Amygdala (tissue), 56 donors: ENCODE results near the gene CDC42EP3.

ENCODE experiments used
- DNase-seq, 56 donors: peaks; one replicate each; lab custom pipeline; 2025; lab: John Stamatoyannopoulos, UW

The CDC42EP3 gene

DNA sequence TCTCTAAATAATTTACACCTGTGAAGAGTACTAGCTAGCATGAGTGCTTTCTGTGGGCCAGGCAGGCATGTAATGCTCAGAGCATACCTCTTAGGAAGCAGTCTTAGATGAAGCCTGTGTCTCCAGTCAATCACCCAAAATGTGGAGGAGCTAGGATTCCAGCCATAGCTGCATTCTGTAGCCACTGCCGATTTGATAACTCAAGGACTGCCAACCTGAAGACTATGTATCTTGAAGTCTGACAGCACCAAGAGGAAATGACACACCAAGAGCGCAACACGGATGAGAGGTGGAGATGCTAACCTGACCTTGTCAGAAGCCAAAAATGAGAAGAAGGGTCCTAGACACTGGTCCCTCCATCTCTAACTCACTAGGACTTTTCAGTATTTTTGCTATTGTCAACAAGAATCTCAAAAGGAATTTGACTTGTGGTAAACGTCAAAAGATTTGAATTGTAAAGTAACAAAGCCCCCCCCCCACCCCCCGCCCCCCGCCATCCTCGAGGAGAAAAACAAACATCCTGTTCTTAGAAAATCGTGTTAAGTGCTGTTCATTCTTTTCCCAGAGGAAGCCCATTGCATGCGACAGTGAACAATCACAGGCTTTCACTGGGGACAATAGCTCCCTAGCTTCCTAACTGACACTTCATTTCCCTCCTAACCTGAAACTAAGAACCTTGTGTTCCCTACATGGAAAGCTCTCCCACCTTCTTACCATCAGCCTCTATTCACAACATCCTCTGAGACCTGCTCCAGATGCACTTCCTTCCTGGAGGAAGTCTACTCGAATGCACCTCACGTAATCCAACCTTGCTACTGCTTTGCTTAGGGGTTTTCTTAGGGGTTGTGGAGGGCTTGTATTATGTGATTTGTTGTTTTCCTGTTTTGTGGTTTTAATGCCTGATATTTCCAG, 14.7 kb downstream of the CDC42EP3 start:
- DNase-seq, result no peak

DNA sequence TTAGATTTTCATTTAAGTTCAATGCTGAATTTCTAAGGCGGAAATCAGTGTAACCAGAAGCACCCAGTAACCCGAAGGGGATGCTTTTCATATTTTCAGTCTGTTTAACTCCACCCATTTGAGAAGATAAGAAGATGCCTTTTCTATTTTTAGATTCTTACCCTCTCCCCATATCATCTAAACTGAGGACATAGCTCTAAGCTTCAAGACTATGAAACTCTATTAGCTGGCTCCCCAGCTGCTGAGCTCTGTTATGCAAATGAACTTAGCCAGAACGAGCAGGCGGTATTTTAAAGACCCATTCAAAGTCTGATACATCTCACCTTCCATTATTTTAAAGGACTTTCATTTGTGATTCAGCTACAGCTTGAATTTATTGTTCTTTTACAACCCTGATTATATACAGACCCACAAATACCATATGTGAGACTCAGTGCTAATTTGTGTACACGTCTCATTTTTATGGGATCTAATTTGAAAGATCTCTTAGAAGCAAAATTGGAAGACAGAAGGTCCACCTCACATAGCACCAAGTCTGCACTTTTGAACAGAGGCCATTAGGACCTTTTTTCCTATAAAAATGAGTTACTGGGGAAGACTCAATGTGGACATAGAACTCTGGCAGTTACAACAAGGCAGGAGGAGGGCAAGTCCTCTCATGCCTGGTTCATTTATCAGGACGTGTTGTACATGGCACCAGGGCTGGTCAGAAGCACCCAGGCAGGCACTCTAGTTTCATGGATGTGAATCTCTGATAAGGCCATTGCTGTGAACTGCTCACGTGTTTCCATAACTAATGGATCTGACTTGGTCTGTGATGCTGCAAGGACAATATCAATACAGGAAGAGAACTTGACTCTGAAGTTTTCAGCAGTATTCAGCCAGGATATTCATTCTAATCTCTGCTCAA, 16.3 kb downstream of the CDC42EP3 start:
- no peak for DNase-seq

DNA sequence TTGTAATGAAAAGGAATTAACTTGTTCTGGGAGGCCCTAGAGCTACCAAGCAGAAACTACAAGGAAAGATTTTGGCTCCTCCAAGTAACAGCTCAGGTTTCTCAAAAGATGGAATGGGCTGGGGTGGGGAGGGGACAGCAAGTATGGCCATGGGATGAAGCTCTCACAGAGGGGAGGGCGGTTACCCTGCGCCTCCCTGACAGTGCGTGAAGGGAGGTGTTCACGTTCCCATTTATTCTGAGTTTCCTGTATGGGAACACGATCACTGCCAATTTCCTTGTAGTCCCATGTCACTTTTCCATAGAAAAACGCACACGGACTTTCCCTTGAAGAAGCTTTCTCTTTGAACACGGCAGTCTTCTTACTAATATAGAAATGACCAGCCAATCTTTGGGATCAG, 17.0 kb downstream of the CDC42EP3 start:
- no peak for DNase-seq

DNA sequence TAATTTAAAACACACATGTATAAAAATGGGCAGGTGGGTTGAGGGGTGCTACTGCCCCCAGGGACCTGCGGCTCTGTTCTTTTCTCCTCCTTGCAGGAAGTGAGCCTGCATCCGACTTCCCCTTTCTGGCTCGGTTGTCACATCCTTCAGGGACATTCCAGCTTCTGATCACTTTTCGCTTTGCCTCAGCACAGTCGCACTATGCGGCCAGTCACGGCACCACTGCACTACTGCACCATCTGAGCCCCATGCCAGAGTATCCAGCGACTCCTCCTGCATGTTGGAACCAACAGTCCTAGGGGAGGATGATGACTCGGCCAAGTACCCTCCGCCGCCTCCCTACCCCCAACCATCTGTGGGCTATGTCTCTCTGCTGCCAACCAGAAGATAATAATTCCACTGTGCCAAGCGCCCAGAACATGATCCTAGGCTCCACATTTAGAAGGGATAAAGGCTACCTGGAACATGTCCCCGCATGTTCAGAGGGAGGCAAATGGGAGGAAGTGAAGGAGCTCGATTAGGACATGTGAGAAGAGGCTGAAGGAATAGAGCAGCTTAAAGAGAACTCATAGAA, 17.6 kb downstream of the CDC42EP3 start:
- DNase-seq, result peak in 14 of 56 donors; percentile 7 to 42 (median 16)

DNA sequence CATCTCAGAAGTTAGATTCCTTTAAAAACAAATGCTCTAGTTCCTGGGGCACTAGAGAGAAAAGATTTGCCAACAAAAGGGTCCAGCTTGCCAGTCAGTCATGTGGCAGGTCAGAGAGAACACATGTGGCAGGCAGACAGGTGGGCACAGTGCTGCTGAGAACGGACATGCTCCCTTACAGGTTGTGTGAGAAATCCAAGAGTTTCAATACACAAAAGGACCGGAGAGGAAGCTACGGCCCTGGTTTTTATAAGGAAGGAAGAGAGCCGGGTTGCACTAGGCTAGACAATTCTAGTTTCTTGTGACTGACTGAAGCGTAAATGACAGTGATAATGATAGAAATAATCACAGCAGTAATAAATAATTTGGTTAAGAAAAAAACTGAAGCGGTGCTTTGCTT, 18.3 kb downstream of the CDC42EP3 start:
- no peak for DNase-seq

DNA sequence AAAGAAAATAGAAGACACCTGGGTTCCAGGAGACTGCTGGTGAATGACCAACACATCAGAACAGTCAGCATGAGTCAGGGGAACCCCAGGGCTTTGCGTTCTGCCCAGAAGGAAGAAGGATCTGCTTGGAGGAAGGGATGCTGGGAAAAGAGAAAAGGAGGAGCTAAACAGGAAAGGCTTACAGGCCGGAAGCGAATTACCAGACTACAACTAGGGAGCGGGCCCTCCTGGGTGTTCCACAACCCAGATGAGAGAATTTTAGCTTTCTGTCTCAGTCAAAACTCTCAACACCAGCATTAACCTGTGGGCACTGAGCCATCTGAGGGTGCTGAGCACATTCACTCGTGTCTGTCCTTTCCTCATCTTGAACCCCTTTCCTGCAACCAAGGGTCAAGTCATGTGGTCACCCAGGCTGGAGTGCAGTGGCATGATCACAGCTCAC, 19.2 kb downstream of the CDC42EP3 start:
- DNase-seq, result no peak

DNA sequence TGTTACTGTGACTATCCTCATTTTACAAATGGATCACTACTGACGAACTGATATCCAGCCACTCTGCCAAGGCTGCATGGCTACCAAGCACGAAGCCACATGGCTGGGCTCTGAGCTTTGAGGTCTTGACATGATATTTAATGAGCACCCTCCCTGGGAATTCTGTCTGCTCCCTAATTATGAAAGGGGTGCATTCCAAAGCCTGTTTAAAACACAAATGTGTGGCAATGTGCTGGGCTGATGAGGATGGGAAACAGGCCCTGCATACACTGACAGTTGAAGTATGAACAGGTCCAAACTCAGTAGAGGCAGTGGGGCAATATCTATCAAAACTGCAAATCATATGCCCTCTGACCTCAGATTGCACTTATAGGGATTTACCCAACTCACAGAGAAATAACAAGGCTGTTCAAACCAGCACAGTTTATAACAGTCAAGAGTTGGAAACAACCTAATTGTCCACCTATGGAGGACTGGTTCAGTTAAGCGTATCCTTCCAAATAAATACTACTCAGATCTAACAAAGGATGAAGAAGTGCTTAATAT, 20.8 kb downstream of the CDC42EP3 start:
- no peak for DNase-seq

DNA sequence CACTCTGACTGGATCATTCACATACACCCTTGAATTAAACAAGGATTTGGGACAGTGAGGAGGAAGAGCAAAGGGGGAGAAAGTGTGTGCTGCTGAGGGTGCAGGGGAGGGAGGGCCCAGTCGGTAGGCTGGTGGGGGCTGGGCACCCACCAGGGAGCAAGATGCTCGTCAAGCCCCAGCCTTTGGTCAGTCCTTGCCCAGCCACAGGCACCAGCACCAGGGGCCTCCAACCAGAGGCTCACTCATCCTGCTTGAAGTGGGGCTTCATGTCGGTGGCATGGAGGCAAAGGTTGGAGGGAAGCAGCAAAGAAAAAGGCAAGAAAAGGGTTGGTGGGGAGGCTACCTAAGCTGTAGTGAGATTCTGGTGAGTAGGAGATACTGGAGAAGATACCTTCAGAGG, 21.9 kb downstream of the CDC42EP3 start:
- DNase-seq, result no peak

DNA sequence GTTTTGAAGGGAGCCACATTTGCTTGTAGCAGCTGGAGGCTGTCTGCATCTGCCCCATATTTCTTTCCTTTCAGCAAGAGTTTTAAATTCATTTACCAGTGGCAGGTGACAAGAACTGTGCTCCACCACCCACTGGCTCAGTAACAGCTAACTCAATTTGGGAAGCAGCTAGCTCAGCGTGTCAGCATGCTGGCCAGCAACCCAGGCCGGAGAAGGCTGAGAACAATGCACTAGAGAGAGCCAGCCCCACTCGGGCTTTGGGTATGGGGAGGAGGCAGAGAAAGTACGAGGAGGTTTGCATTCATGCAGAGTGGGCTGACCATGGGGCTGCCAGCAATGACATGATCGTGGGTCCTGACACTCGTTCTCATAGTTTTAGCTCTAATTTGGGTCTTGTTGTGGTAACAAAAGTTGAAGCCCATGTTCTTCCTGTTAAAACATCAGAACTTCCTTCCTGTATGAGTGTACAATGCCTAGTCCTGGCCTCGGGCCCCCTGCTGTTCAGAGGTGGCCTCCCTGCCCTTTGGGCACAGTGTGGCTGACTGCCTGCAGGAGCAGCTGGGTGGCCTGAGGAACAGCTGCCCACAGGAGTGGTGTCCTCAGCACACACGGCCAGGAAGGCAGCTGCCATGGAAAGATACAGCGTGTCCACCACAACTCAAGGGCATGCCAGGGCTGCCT, 23.0 kb downstream of the CDC42EP3 start:
- peak in 6 of 56 donors; percentile 6 to 25 (median 14) for DNase-seq

DNA sequence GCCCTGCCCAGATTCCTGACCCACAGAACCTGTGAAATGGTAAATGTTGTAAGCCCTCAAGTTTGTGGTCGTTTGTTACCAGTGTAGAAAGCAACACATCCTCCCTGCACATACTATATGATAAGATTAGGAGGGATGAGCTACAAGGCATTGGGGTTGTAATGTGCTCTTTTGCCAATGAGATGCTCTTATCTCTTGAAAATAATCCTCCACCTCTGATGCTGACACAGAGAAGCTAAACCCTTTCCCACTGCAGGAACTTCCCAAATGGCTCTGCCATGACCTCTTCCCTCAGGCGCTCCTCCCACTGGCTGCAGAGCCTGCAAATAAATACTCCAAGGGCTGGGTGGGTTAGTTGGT, 23.5 kb downstream of the CDC42EP3 start:
- DNase-seq, result no peak

DNA sequence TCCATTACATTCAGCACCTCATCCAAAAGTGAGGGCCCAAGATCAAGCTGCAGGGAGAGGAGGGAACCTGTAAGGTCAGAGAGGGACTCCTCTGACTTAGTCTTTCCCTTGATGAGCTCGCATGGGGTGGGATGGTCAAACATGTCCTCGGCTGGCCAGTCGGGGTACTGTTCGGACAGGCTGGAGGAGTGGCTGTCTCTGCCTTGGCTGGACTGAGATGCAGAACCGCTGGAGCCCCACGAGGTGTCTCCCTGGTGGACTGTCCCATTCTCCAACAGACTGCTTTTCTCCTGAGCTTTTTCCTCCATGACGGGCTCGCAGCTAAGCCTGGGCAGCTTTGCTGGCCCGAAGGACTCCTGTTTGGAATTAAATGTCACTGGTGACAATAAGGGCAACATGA, 25.6 kb downstream of the CDC42EP3 start:
- DNase-seq, result no peak

DNA sequence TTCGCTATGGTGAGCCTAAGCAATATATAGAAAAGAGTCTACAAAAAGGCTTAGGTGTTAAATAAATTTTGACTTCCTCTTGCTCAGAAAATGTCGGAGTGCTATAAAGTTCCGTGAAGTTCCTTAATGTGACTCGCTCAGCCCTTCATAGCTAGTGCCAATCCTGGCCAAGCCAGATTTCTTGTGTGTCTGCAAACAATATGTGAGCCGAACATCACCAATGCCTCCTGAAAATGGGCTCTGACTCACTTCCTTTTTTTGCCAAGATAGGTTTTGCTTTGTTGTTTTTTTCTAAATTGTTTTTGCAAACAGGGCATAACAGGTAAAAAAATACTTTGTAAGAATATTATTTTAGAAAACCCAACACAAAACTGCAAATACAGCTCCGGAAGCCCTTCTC, 26.1 kb downstream of the CDC42EP3 start:
- no peak for DNase-seq

DNA sequence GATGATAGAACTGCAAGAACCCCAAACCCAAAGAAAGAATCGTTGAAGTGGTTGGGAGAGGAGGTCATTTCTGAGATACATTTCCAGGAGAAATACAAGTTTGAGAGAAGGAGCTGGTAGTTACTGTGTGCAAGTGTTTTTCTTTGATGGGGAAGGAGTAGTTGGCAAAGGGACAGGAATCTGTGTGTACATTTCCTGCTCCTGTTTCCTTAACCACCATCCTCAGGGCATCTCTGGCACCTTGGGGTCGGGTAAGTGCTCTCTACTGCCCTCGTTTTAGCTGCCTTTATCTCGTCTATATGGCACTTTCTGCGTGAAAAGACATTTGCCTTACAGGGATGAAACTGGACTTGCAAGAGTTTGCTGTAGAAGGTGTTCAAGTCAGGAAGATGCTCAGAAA, 27.3 kb downstream of the CDC42EP3 start:
- no peak for DNase-seq

DNA sequence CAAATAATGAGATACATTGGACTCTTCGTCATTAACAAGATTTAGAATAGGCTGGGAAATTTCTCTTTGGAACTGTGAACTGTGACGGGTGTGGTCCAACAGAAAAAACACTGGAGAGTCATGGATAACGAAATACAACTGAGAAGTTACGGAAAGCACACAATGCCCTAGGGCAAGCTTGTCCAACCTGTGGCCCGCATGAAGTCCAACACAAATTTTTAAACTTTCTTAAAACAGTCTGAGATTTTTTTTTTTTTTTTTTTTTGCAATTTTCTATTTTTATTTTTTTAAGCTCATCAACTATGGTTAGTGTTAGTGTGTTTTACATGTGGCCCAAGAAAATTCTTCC, 27.7 kb downstream of the CDC42EP3 start:
- DNase-seq, result no peak

DNA sequence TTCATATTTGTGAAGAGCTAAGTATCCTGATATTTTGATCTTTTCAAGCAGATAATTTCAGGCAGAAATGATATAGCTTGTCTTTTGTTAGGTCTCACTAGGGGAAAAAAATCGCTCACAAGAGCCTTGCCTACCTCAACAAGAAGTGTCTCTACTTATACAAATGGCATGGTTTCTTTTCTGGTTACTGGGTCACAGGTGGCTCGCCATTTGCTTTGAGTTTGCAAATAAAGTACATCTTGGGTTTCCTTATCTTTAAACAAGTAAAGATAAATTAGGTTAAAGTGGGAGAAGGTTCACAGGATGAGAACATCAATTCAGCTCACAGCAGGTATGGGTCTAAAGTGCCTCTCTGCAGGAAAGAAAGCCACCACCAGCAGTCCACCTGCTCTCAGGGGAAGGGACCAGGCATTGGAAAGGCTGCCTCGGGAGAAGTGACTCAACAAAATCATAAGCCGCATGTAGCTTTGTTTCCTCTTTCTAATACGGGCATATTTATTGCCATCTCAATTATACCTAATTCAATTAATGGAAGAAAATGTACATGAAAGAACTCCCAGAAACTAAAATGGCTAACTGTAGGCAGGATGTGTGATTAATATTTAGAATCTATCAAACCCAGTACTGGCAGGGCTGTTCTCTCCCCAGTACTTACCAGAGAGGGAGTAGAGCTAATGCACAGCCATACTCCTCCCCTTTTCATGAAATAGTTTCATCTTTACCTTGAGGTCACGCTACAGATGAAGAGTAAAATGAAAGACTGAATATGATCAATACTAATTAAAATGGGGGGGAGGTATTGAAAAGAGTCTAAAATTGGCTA, 28.3 kb downstream of the CDC42EP3 start:
- no peak for DNase-seq

DNA sequence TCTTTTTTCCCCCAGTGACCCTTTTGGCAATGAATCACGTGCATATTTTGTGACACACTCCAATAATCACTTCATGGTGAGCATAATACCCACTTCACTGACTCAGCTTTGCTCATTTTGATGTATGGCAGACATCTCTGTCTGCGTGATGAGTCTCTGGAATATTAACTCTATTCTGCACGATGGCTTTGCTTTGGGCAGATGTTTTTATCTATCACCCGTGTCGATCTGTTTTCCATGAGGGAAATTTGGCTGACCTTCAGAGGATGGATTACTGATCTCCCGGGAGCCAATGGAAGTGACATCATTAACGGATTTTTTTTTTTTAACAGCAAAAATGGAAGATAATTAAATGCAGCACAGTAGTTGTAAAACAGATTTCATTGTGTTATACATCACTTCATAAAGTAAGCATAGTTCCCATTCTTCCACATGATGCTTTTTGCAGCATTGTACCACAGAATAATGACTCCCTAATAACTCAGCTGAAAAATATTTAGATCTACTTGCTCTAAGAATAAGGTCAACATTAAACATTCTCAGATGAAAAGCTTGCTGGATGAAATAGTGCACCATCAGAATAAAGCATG, 29.8 kb downstream of the CDC42EP3 start:
- DNase-seq, result no peak

DNA sequence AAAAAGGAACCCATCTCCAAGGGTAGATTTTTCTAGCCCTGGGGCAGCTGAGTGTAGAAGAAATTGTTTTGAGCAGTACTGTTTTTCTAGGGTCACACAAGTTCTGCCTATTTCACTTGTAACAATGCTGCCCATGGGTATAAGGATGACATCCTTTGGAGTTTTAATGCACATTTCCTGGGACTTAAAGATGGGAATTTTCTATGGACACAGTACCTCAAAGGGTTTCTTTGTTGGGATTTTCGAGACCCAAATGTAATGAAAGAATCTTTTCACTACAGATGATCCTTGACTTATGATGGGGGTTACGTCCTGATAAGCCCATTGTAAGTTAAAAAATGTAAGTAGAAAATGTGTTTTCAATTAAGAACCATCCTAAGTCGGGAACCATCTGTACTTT, 31.8 kb downstream of the CDC42EP3 start:
- no peak for DNase-seq

DNA sequence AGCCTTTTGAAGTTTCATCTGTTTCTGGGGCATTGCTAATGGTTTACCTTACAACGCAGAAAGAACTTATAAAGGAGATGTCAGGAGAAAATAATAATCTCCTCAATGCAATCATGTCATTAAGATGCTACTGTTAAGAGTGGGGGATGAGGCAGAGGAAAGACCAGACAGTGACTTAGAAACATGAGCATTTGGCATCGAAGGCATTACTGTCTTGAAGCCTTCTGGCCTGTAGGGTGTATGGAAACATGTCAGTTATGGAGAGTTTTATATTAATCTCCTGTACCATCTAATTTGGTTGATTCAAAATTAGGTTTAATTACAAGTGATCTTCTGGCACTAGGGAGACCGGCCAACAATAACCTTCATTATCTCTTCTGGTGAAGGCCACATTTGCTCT, 32.5 kb downstream of the CDC42EP3 start:
- no peak for DNase-seq

DNA sequence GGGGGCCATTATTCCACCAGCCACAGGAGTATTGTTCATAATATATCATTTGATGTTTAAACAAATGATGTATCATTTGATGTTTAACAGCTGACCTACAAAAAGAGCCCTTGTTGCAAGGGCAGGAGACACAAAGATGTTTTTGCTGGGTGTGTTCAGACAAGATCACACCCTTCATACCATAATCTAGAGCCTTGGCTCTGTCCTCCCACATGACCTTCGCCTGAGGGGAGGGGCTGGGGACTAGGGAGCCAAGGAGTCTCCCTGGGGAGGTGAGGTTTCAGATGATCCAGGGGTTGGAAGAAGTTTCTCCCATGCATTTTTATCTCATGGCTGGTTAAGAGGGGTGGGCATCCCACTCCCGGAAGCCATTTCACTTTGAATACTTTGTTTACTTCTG, 33.5 kb downstream of the CDC42EP3 start:
- no peak for DNase-seq
